HG03521 (cell line): ENCODE data around the gene PFAS.

Source experiments
- ATAC-seq: cut with Tn5 transposase; IDR thresholded peaks from one replicate; pipeline ENCODE4 v1.9.1; 2021; ENCODE audit warnings: mild to moderate bottlenecking, moderate library complexity; ENCODE audit not compliant: unreplicated experiment

PFAS gene

DNA sequence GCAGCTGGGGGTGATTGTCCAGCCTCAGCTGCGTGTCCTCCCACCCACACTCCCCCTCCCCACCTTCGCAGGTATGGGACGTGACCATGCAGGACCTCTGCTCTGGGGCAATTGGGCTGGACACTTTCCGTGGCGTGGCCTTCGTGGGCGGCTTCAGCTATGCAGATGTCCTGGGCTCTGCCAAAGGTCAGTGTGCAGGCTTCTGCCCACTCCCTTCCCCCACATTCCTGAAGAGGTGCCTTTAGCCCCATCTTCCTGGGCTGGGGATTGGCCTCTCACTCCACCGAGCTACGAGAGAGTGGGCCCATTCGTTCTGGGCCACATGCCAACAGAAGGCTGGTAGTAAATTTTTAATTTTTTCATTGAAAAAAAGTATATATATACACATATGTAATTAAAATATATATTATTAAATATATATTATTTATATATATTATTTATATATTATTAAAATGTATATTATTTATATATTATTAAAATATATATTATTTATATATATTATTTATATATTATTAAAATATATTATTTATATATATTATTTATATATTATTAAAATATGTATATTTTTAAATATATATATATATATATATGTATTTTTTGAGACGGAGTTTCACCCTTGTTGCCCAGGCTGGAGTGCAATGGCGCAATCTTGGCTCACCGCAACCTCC lies 18.5 kb downstream of the PFAS start:
- ATAC-seq = no peak

DNA sequence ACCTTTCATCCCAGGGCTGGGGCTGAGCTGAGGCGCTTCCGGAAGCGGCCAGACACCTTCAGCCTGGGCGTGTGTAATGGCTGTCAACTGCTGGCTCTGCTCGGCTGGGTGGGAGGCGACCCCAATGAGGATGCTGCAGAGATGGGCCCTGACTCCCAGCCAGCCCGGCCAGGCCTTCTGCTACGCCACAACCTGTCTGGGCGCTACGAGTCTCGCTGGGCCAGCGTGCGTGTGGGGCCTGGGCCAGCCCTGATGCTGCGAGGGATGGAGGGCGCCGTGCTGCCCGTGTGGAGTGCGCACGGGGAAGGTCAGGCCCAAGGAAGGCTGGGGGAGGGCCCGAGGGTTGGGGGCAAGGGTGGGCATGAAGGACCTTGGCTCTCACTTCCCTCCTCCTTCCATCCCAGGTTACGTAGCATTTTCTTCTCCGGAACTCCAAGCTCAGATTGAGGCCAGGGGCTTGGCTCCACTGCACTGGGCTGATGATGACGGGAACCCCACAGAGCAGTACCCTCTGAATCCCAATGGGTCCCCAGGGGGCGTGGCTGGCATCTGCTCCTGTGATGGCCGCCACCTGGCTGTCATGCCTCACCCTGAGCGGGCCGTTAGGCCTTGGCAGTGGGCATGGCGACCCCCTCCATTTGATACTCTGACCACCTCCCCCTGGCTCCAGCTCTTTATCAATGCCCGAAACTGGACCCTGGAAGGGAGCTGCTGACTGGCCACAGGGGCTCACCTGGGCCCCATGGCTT lies 19.6 kb downstream of the PFAS start:
- no peak for ATAC-seq

DNA sequence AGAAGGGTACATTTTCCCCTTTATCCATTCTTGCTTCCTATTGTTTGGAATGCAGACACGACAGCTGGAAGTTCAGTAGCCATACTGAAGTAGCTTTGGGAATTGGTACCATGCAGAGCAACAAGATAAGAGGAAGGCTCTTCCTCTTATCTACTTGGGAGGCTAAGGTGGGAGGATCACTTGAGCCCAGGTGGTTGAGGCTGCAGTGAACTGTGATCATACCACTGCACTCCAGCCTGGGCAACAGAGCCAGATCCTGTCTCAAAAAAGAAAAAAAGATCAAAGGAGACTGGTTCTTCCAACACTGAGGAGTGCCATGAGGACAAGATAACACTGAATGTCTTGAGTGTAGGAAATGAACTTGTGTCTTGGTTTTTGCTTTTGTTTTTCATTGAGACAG lies 23.3 kb downstream of the PFAS start:
- ATAC-seq = no peak

DNA sequence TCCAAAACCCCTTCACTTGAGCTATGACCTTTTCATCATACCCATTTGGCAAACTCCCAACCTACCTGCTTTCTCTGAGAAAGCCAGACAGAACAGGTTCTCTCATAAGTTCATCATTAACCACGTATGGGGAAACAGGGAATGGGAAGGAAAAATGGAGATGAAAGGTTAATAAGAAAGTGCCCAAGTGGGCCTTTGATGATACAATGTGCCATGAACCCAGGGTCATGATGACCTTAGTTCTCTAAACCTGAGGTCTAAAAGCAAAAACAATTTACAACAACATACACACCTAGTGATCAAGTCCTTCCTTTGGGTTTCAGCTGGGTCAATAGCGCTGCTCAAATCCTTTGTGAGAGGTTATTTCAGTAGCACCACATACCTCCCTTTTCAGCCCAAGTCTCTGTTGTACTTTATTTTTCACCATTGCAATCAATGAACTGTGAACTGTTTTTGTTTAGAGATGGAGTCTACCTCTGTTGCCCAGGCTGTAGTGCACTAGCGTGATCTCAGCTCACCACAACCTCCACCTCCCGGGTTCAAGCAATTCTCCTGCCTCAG lies 24.9 kb downstream of the PFAS start:
- ATAC-seq = no peak

DNA sequence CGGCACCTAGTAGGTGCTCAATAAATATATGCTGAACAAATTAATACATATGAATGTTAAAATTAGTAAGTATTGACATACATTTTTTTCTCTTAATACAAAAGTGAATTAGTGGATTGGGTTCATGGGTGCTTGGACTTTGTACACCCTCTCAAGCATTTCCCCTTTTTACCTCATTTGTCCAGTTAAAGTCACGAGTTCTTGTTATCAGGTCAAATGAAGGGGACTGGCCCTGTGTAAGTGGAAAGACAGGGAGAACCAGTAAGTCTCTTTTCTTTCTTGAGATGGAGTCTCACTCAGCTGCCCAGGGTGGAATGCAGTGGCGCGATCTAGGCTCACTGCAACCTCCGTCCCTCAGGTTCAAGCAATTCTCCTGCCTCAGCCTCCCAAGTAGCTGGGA lies 25.7 kb downstream of the PFAS start:
- ATAC-seq = no peak

DNA sequence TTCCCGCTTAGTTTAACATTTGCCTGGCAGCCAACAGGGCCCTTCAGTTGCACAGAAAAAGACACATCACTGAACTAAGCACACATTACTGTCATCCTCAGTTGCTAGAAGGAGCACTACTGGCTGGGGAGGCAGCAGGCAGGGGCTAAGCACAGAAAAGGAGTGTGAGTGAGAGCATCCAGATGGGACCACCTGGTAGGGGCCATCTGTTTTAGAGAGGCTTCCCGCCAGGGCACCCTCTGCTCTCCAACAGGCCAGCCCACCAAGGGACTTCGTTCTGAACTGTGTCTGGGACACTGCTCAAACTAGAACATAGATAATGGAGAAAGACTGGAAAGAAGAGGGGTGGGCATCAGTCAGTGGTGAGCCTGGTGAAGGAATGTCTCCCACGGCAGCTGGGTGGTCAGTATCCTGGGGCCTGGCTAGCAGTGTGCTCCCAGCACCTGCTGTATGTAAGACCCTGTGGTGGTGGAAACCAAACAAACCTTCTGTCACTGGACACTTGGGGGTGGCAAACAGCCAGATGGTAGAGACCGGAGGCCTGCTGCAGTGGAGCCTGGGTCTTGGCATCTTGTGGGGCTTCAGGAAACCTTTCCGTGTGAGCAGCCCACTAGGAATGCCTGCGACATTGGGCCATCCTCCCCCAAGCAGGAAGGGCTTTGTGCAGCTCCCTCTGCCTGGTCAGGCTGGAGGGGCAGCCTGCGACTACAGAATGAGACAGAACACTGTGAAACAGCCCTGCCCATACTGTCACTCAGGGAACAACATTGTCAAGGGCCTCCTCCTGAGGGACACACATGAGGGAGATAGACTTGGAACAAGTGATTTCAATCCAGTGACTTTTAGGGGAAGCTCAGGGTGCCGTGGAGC lies 26.6 kb downstream of the PFAS start:
- ATAC-seq = no peak

DNA sequence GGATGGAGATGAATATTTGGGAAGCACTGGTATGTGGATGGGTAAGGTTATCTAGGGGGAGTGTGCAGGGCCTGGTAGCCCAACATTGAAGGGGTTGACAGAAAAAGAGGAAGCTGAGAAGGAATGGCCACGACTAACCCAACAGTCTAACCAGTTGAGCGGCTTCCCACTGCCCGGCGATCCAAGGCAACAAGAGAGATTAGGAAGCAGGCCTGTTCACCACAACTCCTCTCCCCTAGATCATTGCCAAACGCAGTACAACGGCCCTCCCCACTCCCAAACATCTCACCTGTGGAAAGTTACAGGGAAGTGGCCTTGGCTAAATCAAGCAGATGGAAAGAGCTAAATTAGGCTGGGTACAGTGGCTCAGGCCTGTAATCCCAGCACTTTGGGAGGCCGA lies 28.2 kb downstream of the PFAS start:
- ATAC-seq = no peak

DNA sequence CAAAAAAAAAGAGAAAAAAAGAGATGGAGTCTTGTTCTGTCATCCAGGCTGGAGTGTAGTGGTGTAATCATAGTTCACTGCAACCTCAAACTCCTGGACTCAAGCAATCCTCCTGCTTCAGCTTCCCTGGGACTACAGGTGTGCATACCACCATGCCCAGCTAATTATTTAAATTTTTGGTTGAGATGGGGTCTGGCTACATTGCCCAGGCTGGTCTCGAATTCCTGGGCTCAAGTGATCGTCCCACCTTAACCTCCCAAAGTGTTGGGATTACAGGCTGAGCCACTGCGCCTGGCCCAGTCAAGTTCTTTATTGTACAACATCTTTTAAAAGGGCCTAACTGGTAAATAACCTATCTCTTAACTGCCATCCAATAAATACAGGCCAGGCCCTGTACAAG lies 33.3 kb downstream of the PFAS start:
- no peak for ATAC-seq

DNA sequence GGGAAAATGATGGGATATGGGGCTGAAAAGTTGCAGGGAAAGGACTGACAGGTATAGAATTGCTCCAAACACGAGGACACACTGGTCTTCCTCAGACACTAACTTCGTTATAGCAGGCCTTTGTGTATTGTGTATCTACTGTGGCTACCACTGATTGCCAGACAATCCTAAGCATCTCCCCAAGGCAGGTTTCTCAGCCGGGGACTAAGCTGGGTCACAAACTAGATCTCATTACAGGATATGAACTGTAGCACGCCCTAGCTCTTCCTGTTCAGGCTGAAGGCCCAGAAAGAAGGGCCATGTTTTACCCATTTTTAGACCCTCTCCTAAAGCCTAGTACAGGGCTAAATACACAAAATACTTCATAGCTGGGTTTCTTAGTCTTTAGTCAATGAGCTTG lies 34.3 kb downstream of the PFAS start:
- no peak for ATAC-seq

DNA sequence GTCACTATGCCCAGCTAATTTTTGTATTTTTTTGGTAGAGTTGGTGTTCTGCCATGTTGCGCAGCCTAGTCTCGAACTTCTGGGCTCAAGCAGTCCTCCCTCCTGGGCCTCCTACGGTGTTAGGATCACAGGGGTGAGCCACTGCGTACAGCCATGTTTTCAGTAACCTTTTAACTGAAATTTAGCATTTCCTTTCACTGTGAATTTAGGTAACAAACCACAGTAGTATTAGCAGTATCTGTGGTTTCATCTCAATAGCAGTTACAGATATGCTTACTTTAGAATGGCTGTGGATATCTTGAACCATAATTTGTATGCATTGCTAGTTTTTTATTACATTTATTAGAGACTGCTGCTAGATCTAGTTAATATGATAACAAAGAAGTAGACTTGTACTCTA lies 35.0 kb downstream of the PFAS start:
- ATAC-seq = no peak

DNA sequence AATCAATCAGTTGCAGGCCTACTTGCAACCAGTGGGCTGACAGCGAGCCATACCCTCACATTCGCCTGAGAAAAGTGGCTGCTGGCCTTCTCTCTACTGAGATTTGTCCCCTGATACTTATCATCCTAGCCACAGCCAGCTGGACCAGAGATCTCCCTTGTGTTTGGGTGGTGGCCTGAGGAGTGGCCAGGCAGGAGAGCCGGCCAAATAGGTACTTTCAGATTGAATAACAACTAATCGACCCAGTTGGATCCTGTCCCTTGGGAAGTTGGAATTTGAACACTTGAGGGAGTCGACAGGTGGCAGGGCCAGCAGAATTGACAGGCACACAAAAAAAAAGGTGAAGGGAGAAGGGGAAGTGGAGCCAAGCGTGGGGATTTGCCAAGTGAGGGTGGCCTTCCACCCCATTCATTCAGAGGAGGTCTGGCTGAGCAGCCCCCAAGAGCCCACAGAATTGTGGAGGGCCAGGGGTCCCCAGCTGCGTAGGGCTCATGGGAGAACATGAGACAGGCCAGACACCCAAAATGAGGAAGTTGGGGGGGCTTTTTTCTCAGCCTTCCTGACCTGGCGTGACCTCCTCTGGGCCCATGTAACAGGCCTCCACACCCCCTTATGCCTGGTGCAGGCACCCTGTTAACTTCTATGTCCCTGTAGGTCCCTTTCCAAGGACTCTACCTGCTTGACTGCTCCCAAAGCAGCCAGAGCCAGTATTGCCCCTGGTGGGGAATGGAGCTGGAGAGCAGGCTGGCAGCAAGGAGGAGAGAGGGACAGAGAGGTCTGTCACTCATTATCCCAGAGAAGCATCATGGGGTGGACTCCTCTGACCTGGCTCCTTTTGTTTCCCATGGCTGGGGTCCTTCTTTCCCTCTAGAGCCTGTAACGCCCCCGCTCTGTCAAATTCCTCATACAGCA lies 36.4 kb downstream of the PFAS start:
- ATAC-seq = no peak

DNA sequence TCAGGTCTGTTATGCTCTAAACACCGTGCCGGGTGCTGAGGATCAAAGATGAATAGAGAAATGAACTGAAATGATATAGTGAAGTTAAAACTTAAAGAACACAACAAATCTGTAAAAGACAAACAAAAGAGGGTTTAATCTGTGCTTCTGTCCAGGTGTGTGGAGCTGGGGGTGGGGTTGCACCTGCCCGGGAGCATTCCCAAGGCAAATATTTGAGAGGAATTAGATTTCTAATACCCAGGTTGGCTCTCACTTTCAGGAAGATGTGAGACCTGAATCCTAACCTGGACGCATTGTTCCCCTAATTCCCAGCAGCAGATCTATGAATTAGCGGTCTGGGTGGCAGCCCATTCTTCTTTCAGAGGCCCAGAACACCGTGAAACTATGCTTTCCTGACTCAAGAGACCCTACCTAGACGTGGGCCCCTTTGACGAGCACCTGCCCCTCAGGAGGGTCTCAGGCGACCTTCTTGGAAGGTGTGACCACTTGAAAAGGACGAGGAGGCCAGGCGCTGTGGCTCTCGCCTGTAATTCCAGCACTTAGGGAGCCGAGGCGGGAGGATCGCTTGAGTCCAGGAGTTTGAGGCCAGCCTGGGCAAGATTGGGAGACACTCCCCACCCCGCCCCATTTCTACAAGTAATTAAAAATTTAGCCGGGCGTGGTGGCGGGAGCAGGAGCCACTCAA lies 38.7 kb downstream of the PFAS start:
- no peak for ATAC-seq

DNA sequence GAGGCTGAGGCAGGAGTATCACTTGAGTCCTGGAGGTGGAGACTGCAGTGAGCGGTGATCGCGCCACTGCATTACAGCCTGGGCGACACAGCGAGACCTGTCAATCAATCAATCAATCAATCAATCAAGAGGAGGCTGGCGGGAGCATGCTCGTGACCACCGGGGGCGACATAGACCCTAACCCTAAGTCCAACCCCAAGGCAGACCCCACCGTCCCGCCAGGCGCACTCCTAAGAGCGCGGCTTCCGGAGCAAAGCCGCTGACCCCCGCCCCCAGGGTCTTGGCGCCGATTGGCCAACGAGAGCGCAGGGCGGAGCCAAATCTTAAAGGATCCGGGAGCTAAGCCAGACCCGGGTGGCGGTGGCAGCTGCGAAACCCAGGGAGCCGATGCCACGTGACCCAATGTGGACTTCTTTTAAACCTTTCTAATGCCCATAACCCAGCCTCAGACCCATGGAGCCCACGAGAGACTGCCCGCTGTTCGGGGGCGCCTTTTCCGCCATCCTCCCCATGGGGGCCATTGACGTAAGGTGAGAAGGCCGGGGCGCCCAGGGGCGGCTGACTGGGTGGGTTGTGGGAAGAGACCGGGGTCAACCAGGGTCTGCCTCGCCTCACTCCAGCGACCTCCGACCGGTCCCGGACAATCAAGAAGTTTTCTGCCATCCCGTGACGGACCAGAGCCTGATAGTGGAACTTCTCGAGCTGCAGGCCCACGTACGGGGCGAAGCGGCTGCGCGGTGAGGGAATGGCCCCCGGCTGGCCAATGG lies 39.4 kb downstream of the PFAS start, which contains the start of gene RANGRF:
RANGRF (plus strand) TSS at position 335 of the 767 bp plus-strand sequence; CDS start at position 454, 119 bp downstream.
- peak; percentile 88 for ATAC-seq

DNA sequence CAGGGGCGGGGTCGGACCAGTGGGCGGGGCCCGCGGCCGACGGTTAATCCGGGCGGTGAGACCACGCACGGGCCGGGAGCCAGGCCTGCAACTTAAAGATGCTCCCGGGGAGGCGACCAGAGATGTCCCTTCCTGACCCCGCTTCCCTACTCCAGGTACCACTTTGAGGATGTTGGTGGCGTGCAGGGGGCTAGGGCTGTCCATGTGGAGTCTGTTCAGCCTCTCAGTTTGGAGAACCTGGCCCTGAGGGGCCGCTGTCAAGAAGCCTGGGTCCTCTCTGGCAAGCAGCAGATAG lies 40.0 kb downstream of the PFAS start:
- no peak for ATAC-seq

DNA sequence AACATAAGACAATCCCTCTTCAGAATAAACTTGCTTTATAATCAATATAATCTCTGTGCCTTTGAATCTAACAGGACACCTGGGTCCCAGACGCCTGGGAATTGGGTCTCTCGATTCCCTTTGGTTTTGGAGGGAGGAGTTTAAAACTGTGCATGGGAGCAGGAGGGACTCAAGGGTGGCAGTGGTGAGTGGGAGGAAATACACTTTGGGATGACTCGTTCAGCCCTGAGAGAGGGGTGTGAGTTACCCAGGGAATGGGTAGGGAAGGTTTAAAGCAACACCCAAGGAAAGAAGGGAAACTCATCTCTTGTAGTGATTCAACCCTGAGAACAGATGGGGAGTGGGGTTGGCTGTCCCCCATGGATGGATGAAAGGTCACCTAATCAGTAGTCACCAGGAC lies 41.0 kb downstream of the PFAS start:
- ATAC-seq = no peak

DNA sequence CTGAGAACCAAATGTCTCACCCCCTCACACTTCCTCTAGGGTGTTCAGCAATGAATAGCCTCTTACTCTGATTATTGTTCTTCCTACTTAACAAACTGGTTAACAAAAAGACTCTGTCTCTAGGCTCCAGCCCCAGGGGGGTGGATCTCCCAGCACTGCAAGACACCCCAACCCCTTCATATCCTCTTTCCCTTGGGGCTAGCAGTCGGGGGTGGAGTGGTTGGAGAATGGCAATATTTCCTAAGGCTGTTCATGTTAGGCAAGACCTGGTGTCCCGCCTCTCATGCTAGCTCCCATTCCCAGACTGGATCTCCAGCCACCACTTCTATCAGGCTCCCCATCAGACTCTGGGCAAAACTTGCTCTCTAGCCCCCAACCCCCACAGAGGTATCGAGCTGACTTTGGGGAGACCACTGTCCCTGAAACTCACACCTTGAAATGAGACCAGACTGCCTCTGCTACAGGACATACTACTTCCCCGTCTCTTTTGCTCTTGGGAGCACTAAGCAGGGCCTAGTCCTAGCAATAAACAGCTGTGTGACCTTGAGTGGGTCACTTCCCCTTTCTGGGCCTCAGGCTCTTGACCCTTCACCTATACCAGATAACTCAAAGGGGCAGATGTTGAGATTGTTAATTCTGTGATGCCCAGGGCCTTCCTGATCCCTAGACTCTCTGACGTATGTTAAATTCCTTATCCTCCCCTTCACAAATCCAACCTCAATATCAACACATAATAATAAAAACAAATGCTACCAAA lies 43.7 kb downstream of the PFAS start:
- no peak for ATAC-seq

DNA sequence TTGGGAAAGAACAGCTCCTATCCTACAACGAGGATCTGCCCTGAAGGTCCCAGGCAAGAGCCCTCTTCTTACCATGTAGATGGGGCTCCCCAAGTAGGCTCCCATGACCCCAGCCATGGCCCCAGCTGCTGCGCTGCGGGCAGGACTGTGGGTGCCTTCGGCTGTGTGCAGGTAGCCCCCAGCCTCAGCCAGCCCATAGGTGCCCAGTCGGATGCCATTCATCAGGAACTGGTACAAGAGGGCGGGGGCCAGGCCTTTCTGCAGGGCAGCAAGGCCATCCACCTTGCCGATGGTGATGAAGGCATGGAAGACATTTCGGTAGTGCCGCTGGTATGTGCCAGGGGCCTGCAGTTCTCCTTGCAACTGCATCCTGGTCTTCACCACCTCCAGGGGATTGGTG lies 45.3 kb downstream of the PFAS start:
- no peak for ATAC-seq

DNA sequence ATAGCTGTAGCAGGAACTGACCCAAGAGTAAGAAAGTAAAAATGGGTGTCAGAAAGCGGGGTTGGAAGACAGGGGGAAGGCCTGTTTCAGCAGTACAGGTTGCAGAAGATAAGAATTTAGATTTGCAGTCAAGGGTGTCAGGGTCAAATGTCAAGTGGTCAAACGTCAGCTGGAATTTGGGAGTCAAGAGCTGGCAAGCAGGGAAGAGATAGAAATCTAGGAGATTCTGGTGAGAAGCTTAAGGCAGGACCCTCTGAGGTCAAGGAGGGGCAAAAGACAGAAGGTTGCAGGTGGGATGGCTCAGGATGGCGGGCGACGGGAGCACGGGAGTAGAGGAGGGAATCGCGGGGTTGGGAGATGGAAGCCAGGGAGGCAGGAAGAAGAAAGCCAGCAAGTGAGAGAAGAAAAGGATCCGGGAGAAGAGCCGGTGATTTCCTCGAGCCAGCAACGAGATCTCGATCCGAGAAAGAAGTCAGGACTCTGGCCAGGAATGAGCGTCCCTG lies 45.8 kb downstream of the PFAS start:
- no peak for ATAC-seq
